GM12875 (cell line): ENCODE data around the gene NCCRP1.

ENCODE experiments used
- H3K4me3 ChIP-seq: one replicate; pipeline ENCODE4 v1.5.1; 2011; ENCODE audit warnings: low read depth, low read length, control low read depth
- CTCF ChIP-seq: IDR thresholded peaks from 2 replicates; pipeline ENCODE4 v1.5.1; 2011; ENCODE audit warnings: low read depth, mild to moderate bottlenecking, control low read depth, inconsistent platforms, low read length, moderate library complexity, borderline replicate concordance; ENCODE audit not compliant: insufficient read depth

The NCCRP1 gene

GRCh38 chr19:39246951-39247669 lies 50.3 kb downstream of the NCCRP1 start:
- no peak overlapping the region for H3K4me3 ChIP-seq
- no peak for TF ChIP-seq CTCF

- TF ChIP-seq CTCF: no peak
- H3K4me3 ChIP-seq: no peak overlapping the region
Measured at GRCh38 chr19:39247701-39248664, 51.2 kb downstream of the NCCRP1 start.

GRCh38 chr19:39248806-39249205 lies 52.0 kb downstream of the NCCRP1 start, which contains the start of gene IFNL4:
Gene IFNL4 (minus strand): TSS chr19:39248856.
- no peak within 1 kb of the TSS for H3K4me3 ChIP-seq
- no peak for TF ChIP-seq CTCF

- no peak for TF ChIP-seq CTCF
- H3K4me3 ChIP-seq: no peak overlapping the region
Measured at GRCh38 chr19:39251081-39251480, 54.3 kb downstream of the NCCRP1 start.
